GM04504 (cell line): ENCODE measurements around the gene ZP2.
"Not testable (repeated sequence)": the region's sequence is repeated elsewhere in the genome, so short reads cannot be mapped to it uniquely, and the experiment has no call there.

Experiments used
- DNase-seq: peaks from one replicate; pipeline ENCODE4 v3.0.0-alpha.2; 2012; ENCODE audit warnings: low read depth

ZP2 gene

DNA sequence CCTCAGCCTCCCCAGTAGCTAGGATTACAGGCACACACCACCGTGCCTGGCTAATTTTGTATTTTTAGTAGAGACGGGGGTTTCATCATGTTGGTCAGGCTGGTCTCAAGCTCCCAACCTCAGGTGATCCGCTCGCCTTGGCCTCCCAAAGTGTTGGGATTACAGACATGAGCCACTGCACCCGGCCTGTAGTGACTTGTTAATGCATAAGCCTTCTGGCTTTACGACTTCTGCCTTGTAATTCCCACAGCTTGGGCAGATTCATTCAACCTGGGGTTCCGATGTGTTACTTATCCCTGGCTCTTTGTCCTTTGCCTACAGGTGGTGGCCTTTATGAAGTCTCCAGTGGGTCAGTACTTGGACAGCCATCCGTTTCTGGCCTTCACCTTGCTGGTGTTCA lies 41.3 kb downstream of the ZP2 start:
- DNase-seq: not testable (repeated sequence)

DNA sequence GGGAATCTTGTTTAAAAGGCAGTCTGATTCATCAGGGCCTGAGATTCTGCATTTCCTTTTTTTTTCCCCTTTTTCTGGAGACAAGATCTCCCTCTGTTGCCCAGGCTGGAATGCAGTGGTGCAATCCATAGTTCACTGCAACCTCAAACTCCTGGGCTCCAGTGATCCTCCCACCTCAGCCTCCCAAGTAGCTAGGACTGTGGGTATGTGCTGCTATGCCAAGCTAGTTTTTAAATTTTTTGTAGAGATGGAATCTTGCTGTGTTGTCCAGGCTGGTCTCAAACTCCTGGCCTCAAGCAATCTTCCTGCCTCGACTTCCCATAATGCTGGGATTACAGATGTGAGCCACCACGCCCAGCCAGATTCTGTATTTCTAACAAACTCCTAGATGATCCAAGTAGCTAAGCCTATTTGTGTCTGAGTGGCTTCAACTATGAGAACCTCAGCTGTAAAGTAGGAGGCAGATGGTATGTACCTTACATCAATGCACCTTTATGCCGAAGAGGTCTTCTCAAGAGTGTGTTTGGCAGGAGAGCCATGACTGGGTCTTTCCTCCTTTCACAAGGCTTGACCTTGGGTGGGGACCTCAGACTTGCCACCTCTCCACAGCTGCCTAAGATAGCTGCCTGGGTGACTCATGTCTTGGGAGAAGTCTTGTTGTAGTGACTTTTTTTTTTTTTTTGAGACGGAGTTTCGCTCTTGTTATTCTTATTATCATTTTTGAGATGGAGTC lies 42.0 kb downstream of the ZP2 start:
- DNase-seq: no peak

DNA sequence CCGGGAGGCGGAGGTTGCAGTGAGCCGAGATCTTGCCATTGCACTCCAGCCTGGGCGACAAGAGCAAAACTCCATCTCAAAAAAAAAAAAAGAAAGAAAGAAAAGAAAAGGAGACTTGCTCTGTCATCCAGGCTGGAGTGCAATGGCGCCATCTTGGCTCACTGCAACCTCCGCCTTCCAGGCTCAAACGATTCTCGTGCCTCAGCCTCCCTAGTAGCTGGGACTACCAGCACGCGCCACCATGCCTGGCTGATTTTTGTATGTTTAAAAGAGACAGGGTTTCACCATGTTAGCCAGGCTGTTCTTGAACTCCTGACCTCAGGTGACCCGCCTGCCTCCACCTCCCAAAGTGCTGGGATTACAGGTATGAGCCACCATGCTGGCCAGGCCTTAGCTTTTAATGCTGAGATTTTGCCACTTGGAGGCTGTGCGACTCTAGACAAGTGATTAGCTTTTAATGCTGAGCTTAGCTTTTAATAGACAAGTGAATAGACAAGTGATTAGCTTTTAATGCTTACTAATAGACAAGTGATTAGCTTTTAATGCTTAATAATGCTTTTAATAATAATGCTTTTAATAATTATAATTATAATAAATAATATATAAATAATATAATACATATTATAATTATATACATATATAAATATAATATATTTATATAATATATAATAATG lies 43.3 kb downstream of the ZP2 start:
- no peak for DNase-seq

DNA sequence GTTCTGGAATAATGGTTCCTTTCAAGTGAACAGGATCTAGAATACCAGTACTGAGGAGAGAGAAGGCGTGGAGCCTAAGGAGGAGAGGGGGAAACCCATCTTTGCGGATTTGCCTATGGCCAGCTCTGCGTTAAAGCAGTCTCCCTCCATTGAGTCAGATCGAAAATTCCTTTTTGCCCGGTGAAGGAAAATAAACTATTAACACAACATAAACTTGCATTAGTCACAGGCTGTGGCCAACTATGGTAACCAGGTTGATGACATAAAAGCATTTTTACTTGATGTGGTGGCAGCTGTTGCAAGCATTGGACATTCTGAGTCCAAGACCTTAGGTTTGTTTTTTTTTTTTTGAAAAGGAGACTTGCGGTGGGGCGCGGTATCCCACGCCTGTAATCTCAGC lies 44.0 kb downstream of the ZP2 start:
- peak; percentile 67 for DNase-seq

DNA sequence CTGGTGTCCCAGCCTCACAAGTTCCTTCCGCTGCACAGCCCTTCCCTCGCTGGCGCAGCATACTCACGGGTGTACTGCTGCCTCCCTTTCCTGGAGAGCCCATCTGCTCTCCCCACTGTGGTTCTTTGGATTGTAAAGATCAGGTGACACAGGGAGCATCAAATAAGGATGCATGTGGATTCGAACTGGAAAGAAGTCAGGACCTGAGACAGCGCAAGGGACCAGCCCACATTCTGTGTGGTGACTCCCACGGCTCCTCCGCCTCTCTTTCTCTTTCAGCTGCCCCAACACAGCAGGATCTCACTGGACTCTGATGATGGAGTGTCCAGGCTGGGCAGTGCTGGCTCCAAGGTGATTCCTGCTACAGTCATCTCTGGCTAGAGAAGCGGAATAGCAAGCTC lies 44.8 kb downstream of the ZP2 start:
- no peak for DNase-seq

DNA sequence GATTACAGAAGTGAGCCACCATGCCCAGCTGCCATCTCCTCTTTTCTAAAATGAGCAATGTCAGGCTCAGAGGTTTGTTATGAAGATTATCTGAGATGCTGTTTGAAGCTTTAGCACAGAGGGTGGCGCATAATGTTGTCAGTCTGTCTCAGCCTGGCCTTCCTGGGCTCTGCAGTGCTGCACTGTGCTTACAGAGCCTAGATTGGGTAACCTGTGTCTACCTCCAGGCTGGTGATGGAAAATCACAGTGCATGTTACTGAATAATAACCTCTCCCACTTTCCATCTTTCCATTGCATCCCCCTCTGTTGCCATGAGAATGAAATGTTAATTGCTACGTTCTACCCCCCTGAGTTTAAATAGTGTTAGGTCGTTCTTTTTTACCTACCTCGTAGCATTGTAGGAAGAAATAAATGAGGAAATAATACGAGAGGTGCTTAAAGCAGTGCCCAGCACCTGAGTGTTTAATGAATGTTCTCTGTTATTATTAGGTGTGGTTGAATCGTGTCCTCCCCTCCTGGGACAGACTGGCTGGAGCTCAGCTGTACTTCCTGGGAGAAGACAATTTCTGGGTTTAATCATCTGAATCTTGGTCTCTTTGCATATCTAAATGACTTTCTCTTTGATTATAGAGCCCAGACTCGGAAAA lies 46.7 kb downstream of the ZP2 start:
- no peak for DNase-seq

DNA sequence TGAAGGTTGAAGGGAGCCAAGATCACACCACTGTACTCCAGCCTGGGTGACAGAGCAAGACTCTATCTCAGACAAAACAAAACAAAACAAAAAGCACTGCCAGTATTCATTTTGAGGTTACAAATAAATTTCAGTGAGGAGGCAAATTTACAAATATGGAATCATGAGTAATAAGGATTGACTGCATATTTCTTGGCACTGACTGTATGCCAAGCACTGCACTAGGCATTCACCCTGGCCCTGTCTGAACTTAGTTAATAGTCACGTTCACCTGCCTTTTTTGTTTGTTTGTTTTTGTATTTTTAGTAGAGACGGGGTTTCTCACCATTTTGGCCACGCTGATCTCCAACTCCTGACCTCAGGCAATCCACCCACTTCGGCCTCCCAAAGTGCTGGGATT lies 47.8 kb downstream of the ZP2 start:
- no peak for DNase-seq

DNA sequence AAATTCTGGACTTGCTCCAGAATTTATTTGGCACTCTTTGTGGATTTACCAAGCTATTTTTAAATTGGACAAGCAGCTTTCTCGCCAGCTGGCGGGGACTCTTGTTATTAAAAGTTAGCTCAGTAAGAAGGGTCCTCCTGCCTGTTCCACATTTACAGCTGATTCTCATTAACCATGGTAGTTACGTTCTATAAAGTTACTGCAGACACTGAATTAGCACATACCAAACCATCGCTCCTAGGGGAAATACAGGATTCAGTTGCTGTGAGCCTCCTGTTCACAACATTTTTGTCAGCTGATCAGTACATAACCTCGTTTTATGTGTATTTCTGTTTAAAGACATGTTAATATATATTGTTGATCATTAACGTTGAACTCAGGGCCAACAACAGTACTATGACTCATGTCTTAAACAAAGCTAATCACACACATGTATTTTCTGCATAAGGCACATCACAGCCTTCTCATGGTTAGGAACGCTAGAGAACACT lies 48.7 kb downstream of the ZP2 start:
- peak; percentile 23 for DNase-seq

DNA sequence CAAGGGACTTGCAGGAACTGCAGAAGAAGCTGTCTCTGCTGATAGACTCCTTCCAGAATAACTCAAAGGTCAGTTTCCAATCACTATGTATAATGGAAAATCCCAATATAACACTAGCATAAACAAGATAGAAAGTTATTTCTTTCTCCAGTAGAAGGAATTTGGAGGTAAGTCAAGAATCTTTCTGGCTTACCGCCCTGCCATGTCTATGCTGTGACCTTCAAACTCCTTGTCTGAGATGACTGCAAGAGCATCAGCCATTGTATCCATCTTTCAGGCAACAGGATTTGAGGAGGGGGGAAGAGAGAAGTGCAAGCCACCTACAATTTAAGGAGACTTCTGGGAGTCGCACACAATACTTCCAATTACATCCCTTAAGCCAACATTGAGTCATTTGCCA lies 50.2 kb downstream of the ZP2 start:
- no peak for DNase-seq

DNA sequence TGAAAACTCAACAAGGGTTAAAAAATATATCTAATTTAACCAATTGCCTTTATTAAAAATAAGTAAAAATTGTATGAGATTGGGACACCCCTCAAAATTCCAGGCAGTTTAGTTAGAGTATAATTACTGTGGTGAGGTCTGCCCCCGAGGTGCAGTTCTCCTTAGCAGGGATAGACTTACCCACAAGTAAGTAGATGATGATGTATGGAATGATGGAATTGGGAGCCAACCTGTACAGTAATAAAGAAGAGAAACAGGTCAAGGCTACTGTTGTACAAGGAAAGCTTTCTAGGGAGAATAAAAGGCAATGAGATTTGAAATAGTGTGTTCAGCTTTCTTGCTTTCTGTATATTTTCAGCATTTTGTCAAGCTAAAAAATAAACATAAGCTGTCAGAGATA lies 51.1 kb downstream of the ZP2 start:
- DNase-seq: no peak

DNA sequence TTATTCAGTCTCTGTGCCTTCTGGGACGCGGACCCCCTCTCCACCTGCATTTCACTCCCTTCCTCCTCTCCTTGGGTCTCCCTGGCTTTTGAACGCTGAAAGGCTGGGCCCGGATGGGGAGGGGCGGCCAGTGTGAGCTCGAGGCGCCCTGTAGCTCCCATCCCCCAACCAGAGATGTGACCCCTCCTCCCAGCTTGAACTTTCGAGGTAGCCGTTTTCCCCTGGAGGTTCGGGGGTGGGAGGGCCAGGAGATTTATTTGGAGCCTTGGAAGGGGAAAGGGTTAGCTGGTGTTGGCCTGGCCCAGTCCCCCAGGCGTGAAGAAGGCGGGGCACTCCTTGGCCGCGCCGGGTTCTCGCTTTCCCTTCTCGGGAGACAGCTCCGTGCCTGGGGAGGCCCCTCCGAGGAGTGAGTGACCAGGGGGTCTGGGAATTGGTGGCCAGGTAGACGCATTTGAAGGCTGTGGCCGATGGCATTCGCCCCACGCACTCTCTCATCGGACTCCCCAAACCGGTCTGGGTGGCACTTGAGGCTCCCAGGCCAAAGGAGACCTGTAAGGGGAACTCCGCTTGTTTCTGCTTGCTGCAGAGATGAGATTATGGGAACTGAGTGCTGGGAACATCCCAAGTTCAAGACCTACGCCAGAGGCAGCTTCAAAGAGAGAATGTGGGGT lies 52.0 kb downstream of the ZP2 start:
- DNase-seq: no peak

DNA sequence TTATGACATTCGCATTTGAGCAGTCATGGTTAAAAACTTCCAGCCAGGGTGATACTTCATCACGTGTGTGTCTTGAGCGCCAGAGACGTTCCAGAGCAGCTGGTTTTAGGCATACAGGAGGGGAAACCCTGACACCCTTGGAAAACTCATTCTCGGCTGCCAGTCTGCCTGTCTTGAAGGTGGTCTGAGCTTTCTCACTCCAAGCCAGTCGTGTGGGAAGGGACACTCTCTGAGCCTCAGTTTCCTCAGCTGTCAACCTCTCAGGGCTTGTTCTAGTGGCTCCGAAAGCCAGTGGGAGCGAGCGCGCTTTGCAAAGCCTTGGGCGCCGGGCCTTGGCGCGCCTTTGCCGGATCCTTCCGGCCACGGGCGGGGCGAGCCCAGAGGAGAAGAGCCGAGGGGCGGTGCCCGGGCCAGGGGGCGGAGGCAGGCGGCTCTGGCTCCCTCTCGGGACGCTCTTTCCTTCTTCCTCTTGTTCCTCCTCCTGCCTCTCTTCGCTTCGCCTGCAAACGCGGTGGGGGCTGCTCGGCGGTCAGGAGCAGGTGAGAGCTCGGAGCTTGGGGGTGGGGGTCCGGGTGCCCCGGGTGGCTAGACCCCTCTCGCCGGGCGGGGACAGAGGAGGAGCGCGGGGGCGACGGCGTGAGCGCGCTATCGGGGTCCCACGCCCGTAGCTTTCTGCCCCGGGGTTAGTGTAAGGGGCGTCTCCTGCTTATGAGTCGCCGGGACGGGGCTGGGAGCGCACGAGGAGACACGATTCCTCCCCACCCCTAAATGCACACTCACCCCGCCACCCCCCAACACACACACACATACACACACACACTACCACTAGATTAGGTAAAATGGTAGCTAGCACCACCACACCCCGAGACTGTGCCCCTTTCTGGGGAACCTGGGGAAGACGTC lies 52.9 kb downstream of the ZP2 start, which contains the start of gene LDAF1:
Gene LDAF1 (plus strand): TSS at position 467 of the 903 bp plus-strand sequence. CDS start 2,509 bp downstream, outside the sequence.
- peak; percentile 44 for DNase-seq

DNA sequence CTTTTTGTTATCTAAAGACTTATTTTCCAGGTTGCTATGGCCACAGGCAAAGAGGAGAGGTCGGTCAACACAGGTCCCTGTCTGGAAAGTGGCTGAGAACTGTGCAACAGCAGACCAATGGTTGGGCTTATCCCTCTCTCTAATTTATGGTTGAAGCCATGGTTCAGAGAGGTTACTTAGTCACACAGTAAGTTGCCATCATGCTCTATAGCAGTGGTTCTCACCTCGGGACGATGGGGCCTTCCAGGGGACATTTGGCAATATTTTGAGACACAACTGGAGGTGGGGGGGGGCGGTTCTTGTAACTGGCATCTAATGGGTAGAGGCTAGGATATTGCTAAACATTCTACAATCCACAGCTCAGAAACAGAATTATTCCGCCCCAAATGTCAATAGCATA lies 53.7 kb downstream of the ZP2 start:
- DNase-seq: no peak

DNA sequence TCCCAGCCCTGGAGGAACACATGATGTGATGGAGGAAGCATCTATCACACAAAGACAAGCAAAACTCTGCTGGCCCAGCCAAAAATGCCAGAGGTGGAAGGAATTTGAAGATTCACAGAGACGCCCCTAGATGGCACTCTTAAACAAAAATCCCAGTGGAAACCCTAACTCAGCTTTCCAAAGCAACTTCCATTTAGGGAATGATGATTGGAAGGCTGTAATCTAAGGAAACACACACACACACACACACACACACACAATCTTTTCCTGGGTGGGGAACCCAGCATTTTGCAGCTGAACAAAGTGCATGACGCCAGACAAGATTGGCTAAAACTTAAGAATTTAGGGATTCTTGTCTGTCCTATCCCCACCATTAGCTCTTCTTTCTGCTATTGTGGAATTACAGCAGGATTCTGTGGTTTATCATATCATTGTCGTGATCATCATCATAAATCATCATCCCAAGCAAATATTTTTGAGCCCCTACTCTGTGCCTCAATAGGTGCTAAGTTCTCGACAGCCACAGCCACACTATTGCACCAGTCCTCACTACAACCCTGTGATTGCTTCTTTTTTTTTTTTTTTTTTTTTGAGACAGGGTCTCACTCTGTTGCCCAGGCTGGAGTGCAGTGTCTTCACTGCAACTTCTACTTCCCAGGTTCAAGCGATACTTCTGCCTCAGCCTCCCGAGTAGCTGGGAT lies 54.5 kb downstream of the ZP2 start:
- DNase-seq: peak; percentile 43

DNA sequence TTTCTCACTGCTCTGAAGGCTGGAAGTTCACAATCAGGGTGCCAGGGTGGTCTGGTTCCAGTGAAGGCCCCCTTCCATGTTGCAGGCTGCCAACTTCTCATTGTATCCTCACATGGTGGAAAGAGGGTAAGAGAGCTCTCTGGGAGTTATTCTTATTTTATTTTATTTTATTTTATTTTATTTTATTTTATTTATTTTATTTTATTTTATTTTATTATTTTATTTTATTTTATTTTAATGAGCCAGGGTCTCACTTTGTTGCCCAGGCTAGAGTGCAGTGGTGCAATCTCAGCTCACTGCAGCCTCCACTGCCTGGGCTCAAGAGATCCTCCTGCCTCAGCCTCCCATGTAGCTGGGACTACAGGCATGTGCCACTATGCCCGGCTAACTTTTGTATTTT lies 55.4 kb downstream of the ZP2 start:
- not testable (repeated sequence) for DNase-seq

DNA sequence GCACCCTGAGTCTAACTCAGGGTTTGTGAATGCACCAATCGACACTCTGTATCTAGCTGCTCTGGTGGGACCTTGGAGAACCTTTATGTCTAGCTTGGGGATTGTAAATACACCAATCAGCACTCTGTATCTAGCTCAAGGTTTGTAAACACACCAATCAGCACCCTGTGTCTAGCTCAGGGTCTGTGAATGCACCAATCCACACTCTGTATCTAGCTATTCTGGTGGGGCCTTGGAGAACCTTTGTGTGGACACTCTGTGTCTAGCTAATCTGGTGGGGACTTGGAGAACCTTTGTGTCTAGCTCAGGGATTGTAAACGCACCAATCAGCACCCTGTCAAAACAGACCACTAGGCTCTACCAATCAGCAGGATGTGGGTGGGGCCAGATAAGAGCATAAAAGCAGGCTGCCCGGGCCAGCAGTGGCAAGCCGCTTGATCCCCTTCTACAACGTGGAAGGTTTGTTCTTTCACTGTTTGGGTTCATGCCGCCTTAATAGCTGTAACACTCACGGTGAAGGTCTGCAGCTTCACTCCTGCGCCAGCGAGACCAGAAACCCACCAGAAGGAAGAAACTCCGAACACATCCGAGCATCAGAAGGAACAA lies 58.1 kb downstream of the ZP2 start:
- not testable (repeated sequence) for DNase-seq

DNA sequence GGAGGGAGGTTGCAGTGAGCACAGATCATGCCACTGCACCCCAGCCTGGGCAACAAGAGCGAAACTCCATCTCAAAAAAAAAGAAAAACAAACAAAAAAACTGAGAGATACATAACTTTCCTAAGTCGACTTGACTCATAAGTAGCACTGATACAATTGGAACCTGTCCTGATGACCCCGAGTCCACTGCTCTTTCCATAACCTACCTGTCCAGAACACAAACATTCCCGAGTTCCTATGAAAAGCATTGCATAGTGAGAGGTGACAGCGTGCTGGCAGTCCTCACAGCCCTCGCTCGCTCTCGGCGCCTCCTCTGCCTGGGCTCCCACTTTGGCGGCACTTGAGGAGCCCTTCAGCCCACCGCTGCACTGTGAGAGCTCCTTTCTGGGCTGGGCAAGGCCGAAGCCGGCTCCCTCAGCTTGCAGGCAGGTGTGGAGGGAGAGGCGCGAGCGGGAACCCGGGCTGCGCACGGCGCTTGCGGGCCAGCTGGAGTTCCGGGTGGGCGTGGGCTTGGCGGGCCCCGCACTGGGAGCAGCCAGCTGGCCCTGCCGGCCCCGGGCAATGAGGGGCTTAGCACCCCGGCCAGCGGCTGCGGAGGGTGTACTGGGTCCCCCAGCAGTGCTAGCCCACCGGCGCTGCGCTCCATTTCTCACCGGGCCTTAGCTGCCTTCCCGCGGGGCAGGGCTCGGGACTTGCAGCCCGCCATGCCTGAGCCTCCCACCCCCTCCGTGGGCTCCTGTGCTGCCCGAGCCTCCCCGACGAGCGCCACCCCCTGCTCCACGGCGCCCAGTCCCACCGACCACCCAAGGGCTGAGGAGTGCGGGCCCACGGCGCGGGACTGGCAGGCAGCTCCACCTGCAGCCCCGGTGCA lies 59.0 kb downstream of the ZP2 start:
- not testable (repeated sequence) for DNase-seq

DNA sequence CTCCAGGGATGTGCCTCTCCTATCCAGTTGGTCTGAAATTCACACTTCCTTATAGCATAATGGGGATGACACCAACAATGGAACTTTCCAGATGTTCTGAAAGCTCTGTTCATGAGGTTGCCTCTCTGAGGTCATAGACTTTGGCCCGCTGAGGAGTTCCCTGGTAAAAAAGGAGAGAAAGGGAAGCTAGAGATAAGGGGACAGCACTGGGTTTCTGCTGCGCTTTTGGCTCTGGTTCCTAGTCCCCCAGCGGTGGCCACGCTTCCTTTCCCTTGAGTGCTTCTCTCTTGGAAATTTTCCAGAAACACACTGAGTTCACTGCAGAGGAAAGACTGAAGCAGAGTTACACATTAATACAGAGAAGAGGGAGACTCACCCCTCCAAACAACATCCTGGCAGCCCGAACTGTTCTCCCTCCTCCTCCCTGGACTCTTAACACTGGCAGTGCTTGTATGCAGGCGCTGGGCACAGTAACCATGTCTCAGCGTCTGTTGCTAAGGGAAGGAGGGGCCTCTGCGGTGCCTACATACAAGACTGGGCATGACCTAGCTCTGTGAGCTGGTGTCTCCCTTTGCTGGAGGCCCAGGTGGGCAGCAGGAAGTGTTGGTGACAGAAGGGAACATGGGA lies 60.9 kb downstream of the ZP2 start, which contains the start of gene DNAH3:
Gene DNAH3 (minus strand): TSS at position 472 of the 627 bp plus-strand sequence. CDS start 527 bp downstream, outside the sequence.
- no peak for DNase-seq
